CD4-positive, alpha-beta T cell treated with Interferon gamma for 1 hour (primary cell): ENCODE results near the gene PFN3.

ENCODE experiments used
- DNase-seq: peaks from one replicate; pipeline ENCODE4 v3.0.0-alpha.2; 2020

The PFN3 gene

GRCh38 chr5:177359451-177359851, 41.0 kb downstream of the PFN3 start:
- DNase-seq = no peak

DNA sequence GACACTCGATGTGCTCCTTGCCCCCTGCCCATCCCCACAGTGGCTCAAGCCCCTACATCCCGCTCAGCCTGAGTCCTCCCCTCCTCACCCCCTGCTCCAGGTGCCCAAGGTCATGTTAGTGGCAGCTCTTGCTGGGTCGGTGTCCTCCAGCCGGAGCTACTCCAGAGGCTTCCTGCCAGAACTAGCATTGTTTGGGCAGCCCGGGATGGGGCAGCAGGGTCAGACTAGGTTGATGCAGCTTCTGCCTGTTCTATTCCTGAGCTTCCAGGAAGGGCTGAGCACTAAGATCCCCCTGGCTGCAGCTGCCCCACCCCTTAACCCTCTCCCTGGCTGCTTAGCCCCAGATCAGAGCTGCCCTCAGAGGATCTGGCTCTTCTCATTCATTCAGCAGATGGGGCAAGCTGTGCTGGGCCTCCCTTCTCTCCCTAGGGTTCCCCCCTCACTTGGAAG, 42.1 kb downstream of the PFN3 start:
- no peak for DNase-seq

DNA sequence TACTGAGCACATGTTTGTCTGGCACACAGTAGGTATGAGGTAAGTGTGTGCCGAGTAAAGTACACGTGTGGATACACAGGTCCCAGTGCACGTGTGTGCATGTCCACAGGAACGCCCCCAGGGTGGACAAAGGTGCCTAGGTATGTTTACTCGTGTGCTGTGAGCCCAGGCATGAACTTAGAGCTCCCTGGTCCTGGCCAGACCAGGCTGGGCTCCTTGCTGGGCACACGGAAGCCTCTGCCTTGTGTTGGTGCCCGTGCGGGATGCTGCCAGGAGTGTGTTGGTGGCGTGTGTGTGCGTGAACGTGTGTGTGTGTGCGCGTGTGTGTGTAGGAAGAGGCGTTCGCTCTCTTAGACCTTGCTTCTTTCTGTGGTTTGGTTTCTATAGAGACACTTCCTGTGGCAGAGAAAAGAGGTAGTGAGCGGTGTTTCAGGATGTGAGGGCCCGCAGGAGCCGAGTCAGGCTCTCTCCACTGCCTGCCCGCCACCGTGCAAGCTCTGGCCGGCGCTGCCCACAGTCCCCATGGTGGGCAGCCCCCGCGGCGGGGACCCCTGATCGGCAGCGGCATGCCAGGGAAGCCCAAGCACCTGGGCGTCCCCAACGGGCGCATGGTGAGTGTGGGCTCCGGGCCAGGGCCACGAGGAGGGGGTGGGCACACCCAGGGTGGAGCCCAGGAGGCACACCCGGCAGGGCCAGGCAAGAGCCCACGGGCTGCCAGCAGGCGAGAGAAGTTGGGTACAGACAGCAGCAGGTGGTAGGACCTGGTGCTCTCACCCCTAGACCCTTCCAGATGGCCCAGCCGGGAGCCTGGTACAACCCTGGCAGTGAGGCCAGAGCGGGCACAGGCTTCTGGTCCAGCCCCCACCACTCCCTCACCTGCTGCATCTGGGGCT, 42.8 kb downstream of the PFN3 start, which contains the start of gene RGS14:
Gene RGS14 (plus strand): TSS at position 466 of the 893 bp plus-strand sequence. CDS start 101 bp downstream, at position 567.
- peak; percentile 83 for DNase-seq

DNA sequence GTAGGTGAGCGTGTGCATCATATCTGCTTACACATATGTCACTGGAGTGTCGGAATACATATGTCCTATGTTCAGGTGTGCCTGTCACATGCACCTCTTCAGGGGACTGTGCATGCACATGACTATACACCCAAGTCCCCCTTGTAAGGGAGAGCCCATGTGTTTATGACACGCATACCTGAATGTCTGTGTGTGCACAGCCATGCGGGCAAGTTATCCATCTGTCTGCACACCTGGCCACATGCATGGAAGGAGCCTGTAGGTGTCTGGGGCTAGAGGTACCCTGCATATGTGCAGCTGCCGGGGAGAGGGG, 43.4 kb downstream of the PFN3 start:
- no peak for DNase-seq

- DNase-seq = no peak
Observed at GRCh38 chr5:177356746-177357145, 43.7 kb downstream of the PFN3 start.

DNA sequence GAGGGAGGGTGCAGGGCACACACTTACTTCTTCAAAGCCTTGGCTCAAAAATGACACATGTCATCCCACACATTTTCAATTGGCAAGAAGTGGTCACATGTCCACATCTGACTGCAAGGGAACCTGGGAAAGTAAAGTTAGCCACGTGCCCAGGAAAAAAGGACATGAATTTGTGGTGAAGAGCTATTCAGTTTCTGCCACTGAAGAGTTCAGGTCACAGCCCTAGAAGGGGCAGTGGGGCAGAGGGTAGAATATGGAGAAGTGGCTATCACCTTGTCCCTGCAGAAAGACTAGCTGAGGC, 44.6 kb downstream of the PFN3 start:
- DNase-seq = no peak

DNA sequence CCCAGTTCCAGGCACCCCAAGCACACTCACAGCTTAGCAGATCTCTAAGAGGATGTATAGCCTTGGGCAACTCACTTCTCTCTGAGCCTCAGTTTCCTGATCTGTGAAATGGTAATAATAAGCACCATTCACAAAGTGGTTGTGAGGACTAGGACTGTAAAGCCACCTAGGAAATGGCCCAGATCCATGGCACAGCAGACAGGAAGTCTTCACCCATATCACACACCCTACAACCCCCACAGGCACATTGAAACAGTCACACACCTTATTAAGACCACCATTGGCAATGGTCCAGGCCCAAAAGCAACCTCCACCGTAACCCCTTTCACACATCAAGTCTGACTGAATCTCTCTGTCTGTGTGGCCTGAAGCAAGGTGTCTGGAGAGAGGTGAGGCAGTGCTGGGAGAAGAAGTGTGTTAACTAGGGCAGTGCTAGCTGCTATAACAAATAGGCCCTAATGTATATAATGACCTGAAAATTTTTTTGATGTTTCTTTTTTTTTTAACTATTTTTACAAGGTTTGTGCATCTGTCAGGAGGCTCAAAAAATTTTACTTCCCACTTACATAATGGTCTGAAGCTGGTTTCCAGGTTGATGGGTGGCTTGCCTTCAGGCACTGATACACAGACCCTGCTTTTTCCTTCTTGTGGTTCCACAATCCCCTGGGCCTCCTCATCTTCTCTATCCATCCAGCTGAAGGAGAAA, 45.1 kb downstream of the PFN3 start:
- DNase-seq = no peak

DNA sequence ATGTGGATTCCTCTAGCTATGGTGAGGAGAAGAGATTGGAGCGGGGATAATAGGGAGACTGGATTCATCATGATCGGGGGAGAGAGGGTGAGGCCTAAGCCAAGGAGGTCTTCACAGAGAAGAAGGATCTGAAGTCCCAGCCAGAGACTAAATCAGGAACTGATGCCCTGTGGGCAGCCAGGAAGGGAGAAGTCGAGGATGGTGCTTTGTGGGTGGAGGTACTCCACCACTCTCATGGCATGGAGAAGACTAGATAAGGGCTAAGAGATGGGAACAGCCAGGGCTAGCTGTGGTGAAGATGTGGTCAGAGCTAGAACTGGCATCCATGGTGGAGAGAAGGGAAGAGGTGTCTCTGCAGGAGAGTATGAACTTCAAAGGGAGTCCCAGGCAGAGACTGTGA, 45.8 kb downstream of the PFN3 start:
- DNase-seq = no peak

GRCh38 chr5:177354256-177354655, 46.2 kb downstream of the PFN3 start:
- DNase-seq = no peak

DNA sequence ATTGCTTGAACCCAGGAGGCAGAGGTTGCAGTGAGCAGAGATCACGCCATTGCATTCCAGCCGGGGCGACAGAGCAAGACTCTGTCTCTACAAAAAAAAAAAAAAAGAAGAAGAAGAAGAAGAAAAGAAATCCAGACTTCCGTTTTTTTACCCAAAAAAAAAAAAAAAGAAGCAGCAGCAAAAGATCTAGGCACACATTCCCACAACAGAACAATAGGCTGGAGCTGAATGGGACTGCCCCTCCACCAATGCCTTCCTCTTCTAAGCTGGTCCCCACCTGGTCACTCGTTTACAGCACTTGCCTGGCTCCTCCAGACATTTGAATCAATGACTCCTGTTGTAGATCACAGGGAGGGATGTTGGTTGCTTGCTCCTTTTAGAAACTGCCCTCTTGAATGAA, 47.4 kb downstream of the PFN3 start:
- DNase-seq = no peak

- peak; percentile 92 for DNase-seq
Observed at GRCh38 chr5:177351392-177352329, 48.8 kb downstream of the PFN3 start, which contains the start of gene LMAN2. Gene LMAN2, minus strand, starts transcription at chr5:177351668. Its CDS starts 21 bp downstream, at chr5:177351647.

DNA sequence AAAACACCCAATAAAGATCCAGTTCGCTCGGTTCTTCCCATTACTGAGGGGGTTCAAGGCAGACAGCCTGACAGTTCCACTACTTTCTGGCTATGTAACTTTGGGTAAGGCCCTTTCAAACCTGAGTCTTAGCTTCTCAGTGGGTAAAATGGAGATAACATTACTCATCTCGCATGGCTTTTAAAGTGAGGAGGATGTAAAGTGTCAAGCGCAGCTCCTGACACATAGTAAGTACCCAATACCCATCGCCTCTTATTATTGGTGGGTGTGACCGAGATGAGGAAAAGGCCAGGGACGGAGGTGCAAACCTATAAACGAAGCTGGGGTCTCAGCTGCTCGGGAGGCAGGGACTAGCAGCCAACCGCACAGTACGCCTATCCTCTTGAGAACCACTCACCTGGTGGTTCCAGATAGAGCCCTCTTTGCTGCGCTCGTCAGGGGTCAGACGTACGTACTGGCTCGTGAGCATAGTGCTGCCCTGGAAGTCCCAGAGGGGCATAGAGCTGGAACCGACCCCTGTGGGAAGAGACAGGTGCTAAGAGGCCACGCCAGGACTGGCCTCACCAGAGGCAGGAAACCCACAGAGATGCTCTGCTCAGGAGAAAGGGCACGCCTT, 49.6 kb downstream of the PFN3 start:
- DNase-seq = no peak
